Liver (tissue), 9 donors: ENCODE data around the gene FADS1. TPM values are rescaled to one million over a fixed set of nuclear protein-coding genes. Genes with fewer than 3 reads are reported as not detected.

Experiments
- DNase-seq: peaks from one replicate; pipeline ENCODE4 v3.0.0-alpha.2; 2017; ENCODE audit warnings: low spot score
- H3K27ac ChIP-seq, 2 donors: one replicate each; pipeline ENCODE4 v1.7.0; 2013; ENCODE audit warnings: inconsistent platforms in 2 of 2, low read length in 2 of 2, control low read depth in 1 of 2, low read depth in 1 of 2, mild to moderate bottlenecking in 1 of 2
- H3K27me3 ChIP-seq, 4 donors: one replicate each; pipeline versions ENCODE4 v1.6.1 to v1.7.0; 2013; ENCODE audit warnings: low read length in 3 of 4, inconsistent platforms in 1 of 4, mild to moderate bottlenecking in 1 of 4, moderate library complexity in 1 of 4; ENCODE audit not compliant: control insufficient read depth in 4 of 4, insufficient read depth in 4 of 4
- H3K36me3 ChIP-seq, 4 donors: one replicate each; pipeline versions ENCODE4 v1.6.1 to v1.7.0; 2013; ENCODE audit warnings: low read length in 3 of 4, mild to moderate bottlenecking in 3 of 4, low read depth in 1 of 4, moderate library complexity in 1 of 4; ENCODE audit not compliant: control insufficient read depth in 4 of 4, insufficient read depth in 3 of 4
- H3K4me1 ChIP-seq, 4 donors: one replicate each; pipeline versions ENCODE4 v1.6.1 to v1.7.0; 2013; ENCODE audit warnings: low read length in 3 of 4, mild to moderate bottlenecking in 3 of 4, moderate library complexity in 1 of 4; ENCODE audit not compliant: control insufficient read depth in 4 of 4, insufficient read depth in 4 of 4
- H3K4me3 ChIP-seq, 3 donors: one replicate each; pipeline versions ENCODE4 v1.6.1 to v1.7.0; 2013; ENCODE audit warnings: low read length in 3 of 3, control low read depth in 1 of 3, low read depth in 1 of 3, mild to moderate bottlenecking in 1 of 3
- H3K9ac ChIP-seq, 2 donors: one replicate each; pipeline ENCODE4 v1.7.0; 2013; ENCODE audit warnings: low read length in 2 of 2, mild to moderate bottlenecking in 2 of 2, moderate library complexity in 2 of 2, control low read depth in 1 of 2, low read depth in 1 of 2
- H3K9me3 ChIP-seq, 4 donors: one replicate each; pipeline versions ENCODE4 v1.6.1 to v1.7.0; 2013; ENCODE audit warnings: low read length in 3 of 4; ENCODE audit not compliant: control insufficient read depth in 4 of 4
- EGR1 ChIP-seq, 2 donors: IDR thresholded peaks; 2 replicates each; pipeline ENCODE4 v1.6.1; 2016 to 2018; ENCODE audit warnings: antibody characterized with exemption in 2 of 2, low read depth in 2 of 2
- FOXA1 ChIP-seq: IDR thresholded peaks from 2 replicates; pipeline ENCODE4 v1.6.1; 2016; ENCODE audit warnings: antibody characterized with exemption
- GABPA ChIP-seq, 2 donors: IDR thresholded peaks in 1 of 2; conservative IDR thresholded peaks in 1 of 2; 2 replicates each; pipeline ENCODE4 v1.6.1; 2016; ENCODE audit warnings: antibody characterized with exemption in 2 of 2, mild to moderate bottlenecking in 1 of 2, moderate library complexity in 1 of 2
- HNF4A ChIP-seq, 2 donors: conservative IDR thresholded peaks; 2 replicates each; pipeline ENCODE4 v1.6.1; 2016; ENCODE audit warnings: antibody characterized with exemption in 2 of 2, mild to moderate bottlenecking in 2 of 2
- HNF4G ChIP-seq: IDR thresholded peaks from 2 replicates; pipeline ENCODE4 v1.6.1; 2016; ENCODE audit warnings: antibody characterized with exemption
- JUND ChIP-seq, 2 donors: IDR thresholded peaks; 2 replicates each; pipeline ENCODE4 v1.6.1; 2016; ENCODE audit warnings: antibody characterized with exemption in 2 of 2
- NR2F2 ChIP-seq: IDR thresholded peaks from 2 replicates; pipeline ENCODE4 v1.6.1; 2016; ENCODE audit warnings: antibody characterized with exemption
- RAD21 ChIP-seq, 2 donors: IDR thresholded peaks; 2 replicates each; pipeline ENCODE4 v1.6.1; 2016; ENCODE audit warnings: antibody characterized with exemption in 2 of 2, mild to moderate bottlenecking in 2 of 2
- RXRA ChIP-seq, 2 donors: IDR thresholded peaks; 2 replicates each; pipeline ENCODE4 v1.6.1; 2017 to 2018; ENCODE audit warnings: antibody characterized with exemption in 2 of 2, mild to moderate bottlenecking in 1 of 2
- SP1 ChIP-seq: IDR thresholded peaks from 2 replicates; pipeline ENCODE4 v1.6.1; 2018; ENCODE audit warnings: antibody characterized with exemption, mild to moderate bottlenecking
- TAF1 ChIP-seq: conservative IDR thresholded peaks from 2 replicates; pipeline ENCODE4 v1.6.1; 2016; ENCODE audit warnings: antibody characterized with exemption, mild to moderate bottlenecking
- YY1 ChIP-seq: IDR thresholded peaks from 2 replicates; pipeline ENCODE4 v1.6.1; 2016; ENCODE audit warnings: antibody characterized with exemption, mild to moderate bottlenecking
- WGBS: extraction: QIAGEN DNeasy Blood & Tissue Kit; methylation state at CpG from one replicate; pipeline ENCODE4 v1.1.7; 2013; 5-methylcytosine and 5-hydroxymethylcytosine counted together
- polyA plus RNA-seq, 2 donors: library from polyadenylated mRNA; stranded (reverse) in 1 of 2; unstranded in 1 of 2; fragments of 200-250 nt in 1 of 2; fragments of >200 nt in 1 of 2; fragmentation: Nextera tagmentation in 1 of 2; extraction: Ambion mirVana in 1 of 2; gene quantifications; one replicate each; pipeline versions ENCODE4 v1.2.1 to v1.2.3, GENCODE V29; 2013 to 2015
- total RNA-seq, 2 donors: library from RNA; depleted of rRNA; stranded (reverse); fragments of >200 nt; gene quantifications; one replicate each; pipeline ENCODE4 v1.2.3, GENCODE V29; 2014
- TF ChIP-seq, protein P1 (sequence below): IDR thresholded peaks from 2 replicates; pipeline ENCODE4 v1.6.1; 2016; ENCODE audit warnings: antibody characterized with exemption
- TF ChIP-seq, protein P2 (sequence below): IDR thresholded peaks from 2 replicates; pipeline ENCODE4 v1.6.1; 2016; ENCODE audit warnings: antibody characterized with exemption
- TF ChIP-seq, protein P3 (sequence below): fragments of 150-350 bp; IDR thresholded peaks from 2 replicates; pipeline ENCODE4 v1.5.1; 2017; ENCODE audit warnings: improper control_type of control experiment, low read depth, low read length; ENCODE audit not compliant: missing input control
- TF ChIP-seq, protein P4 (sequence below): IDR thresholded peaks from 2 replicates; pipeline ENCODE4 v1.6.1; 2016; ENCODE audit warnings: antibody characterized with exemption, mild to moderate bottlenecking
- TF ChIP-seq, protein P5 (sequence below): IDR thresholded peaks from 2 replicates; pipeline ENCODE4 v1.6.1; 2016; ENCODE audit warnings: antibody characterized with exemption
- donor health status: healthy.
- donor health status: healthy.
- donor health status: healthy.
- donor health status: healthy.
- donor health status: healthy.

FADS1 gene
- total and polyA plus RNA-seq, 4 donors: 16.8 to 137 (median 58.7) TPM

GRCh38 chr11:61810671-61811175, 6.1 kb downstream of the FADS1 start:
- no peak for DNase-seq
- H3K36me3 ChIP-seq: peaks cover 10 to 48% (median 17%) of the 10 kb centered on the region in 4 donors
- 93% methylated on average over 8 of the region's 8 CpGs for WGBS

GRCh38 chr11:61806785-61807184, 10.0 kb downstream of the FADS1 start:
- 70% methylated on average over 5 of the region's 5 CpGs for WGBS
- Histone ChIP-seq H3K4me3 (no peak overlapping the region), H3K36me3 (peaks cover 12 to 76% (median 28%) of the 10 kb centered on the region in 4 donors), H3K9me3 (no peaks in the 10 kb centered on the region), H3K9ac (no peak overlapping the region), H3K4me1 (no peaks in the 10 kb centered on the region), H3K27me3 (no peaks in the 10 kb centered on the region), H3K27ac (no peak overlapping the region)
- TF ChIP-seq TAF1: no peak
- TF ChIP-seq NR2F2: no peak
- TF ChIP-seq, protein P1, sequence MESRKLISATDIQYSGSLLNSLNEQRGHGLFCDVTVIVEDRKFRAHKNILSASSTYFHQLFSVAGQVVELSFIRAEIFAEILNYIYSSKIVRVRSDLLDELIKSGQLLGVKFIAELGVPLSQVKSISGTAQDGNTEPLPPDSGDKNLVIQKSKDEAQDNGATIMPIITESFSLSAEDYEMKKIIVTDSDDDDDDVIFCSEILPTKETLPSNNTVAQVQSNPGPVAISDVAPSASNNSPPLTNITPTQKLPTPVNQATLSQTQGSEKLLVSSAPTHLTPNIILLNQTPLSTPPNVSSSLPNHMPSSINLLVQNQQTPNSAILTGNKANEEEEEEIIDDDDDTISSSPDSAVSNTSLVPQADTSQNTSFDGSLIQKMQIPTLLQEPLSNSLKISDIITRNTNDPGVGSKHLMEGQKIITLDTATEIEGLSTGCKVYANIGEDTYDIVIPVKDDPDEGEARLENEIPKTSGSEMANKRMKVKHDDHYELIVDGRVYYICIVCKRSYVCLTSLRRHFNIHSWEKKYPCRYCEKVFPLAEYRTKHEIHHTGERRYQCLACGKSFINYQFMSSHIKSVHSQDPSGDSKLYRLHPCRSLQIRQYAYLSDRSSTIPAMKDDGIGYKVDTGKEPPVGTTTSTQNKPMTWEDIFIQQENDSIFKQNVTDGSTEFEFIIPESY: no peak
- no peak for TF ChIP-seq YY1
- TF ChIP-seq, protein P2, sequence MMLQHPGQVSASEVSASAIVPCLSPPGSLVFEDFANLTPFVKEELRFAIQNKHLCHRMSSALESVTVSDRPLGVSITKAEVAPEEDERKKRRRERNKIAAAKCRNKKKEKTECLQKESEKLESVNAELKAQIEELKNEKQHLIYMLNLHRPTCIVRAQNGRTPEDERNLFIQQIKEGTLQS: no peak
- TF ChIP-seq SP1: no peak
- TF ChIP-seq, protein P3, sequence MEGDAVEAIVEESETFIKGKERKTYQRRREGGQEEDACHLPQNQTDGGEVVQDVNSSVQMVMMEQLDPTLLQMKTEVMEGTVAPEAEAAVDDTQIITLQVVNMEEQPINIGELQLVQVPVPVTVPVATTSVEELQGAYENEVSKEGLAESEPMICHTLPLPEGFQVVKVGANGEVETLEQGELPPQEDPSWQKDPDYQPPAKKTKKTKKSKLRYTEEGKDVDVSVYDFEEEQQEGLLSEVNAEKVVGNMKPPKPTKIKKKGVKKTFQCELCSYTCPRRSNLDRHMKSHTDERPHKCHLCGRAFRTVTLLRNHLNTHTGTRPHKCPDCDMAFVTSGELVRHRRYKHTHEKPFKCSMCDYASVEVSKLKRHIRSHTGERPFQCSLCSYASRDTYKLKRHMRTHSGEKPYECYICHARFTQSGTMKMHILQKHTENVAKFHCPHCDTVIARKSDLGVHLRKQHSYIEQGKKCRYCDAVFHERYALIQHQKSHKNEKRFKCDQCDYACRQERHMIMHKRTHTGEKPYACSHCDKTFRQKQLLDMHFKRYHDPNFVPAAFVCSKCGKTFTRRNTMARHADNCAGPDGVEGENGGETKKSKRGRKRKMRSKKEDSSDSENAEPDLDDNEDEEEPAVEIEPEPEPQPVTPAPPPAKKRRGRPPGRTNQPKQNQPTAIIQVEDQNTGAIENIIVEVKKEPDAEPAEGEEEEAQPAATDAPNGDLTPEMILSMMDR: no peak
- no peak for TF ChIP-seq RAD21 (IDR thresholded peaks at IDR 0.05)
- no peak for TF ChIP-seq RXRA (IDR thresholded peaks at IDR 0.05)
- no peak for TF ChIP-seq HNF4A (conservative IDR thresholded peaks at IDR 0.05)
- TF ChIP-seq JUND (IDR thresholded peaks at IDR 0.05): no peak
- TF ChIP-seq, protein P4, sequence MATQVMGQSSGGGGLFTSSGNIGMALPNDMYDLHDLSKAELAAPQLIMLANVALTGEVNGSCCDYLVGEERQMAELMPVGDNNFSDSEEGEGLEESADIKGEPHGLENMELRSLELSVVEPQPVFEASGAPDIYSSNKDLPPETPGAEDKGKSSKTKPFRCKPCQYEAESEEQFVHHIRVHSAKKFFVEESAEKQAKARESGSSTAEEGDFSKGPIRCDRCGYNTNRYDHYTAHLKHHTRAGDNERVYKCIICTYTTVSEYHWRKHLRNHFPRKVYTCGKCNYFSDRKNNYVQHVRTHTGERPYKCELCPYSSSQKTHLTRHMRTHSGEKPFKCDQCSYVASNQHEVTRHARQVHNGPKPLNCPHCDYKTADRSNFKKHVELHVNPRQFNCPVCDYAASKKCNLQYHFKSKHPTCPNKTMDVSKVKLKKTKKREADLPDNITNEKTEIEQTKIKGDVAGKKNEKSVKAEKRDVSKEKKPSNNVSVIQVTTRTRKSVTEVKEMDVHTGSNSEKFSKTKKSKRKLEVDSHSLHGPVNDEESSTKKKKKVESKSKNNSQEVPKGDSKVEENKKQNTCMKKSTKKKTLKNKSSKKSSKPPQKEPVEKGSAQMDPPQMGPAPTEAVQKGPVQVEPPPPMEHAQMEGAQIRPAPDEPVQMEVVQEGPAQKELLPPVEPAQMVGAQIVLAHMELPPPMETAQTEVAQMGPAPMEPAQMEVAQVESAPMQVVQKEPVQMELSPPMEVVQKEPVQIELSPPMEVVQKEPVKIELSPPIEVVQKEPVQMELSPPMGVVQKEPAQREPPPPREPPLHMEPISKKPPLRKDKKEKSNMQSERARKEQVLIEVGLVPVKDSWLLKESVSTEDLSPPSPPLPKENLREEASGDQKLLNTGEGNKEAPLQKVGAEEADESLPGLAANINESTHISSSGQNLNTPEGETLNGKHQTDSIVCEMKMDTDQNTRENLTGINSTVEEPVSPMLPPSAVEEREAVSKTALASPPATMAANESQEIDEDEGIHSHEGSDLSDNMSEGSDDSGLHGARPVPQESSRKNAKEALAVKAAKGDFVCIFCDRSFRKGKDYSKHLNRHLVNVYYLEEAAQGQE: no peak
- TF ChIP-seq GABPA (IDR thresholded peaks at IDR 0.05 in 1 of 2, conservative IDR thresholded peaks at IDR 0.05 in 1 of 2): no peak
- no peak for TF ChIP-seq FOXA1
- TF ChIP-seq HNF4G: no peak
- no peak for DNase-seq

More at GRCh38 chr11:61810671-61811175, 6.1 kb downstream of the FADS1 start:
- H3K4me1 ChIP-seq: peaks cover 0 to 6% (median 2%) of the 10 kb centered on the region in 4 donors
- H3K9me3 ChIP-seq: no peaks in the 10 kb centered on the region
- H3K4me3 ChIP-seq: no peak overlapping the region
- H3K27me3 ChIP-seq: no peaks in the 10 kb centered on the region
- no peak overlapping the region for H3K27ac ChIP-seq
- TF ChIP-seq SP1 (no peak), TAF1 (no peak), RXRA (IDR thresholded peaks at IDR 0.05) (no peak), EGR1 (IDR thresholded peaks at IDR 0.05; ENCODE audit: low read depth in 2 of 2) (no peak), HNF4A (conservative IDR thresholded peaks at IDR 0.05) (no peak)
- TF ChIP-seq, protein P4: no peak
- TF ChIP-seq, protein P5, sequence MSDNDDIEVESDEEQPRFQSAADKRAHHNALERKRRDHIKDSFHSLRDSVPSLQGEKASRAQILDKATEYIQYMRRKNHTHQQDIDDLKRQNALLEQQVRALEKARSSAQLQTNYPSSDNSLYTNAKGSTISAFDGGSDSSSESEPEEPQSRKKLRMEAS: no peak
- TF ChIP-seq, protein P2: no peak
- no peak overlapping the region for H3K9ac ChIP-seq
